Mucosa of descending colon (tissue), 3 donors: ENCODE results near the gene LPGAT1. TPM values are rescaled to one million over a fixed set of nuclear protein-coding genes. Genes with fewer than 3 reads are reported as not detected.
"Not testable (repeated sequence)": the region's sequence is repeated elsewhere in the genome, so short reads cannot be mapped to it uniquely, and the experiment has no call there.

ENCODE experiments used
- ATAC-seq: fragments of 200-7000 bp; cut with Tn5 transposase; one replicate; pipeline ENCODE4 v1.9.1; 2020; ENCODE audit warnings: mild to moderate bottlenecking, moderate library complexity
- DNase-seq, 3 donors: peaks; one replicate each; pipeline ENCODE4 v3.0.0-alpha.2; 2020
- H3K36me3 ChIP-seq: fragments of 200-600 bp; one replicate; pipeline ENCODE4 v1.8.0; 2021; ENCODE audit warnings: low read depth, mild to moderate bottlenecking
- H3K4me1 ChIP-seq: fragments of 200-600 bp; one replicate; pipeline ENCODE4 v1.8.0; 2021; ENCODE audit warnings: low read depth, mild to moderate bottlenecking
- H3K4me3 ChIP-seq: fragments of 200-600 bp; one replicate; pipeline ENCODE4 v1.8.0; 2021; ENCODE audit warnings: mild to moderate bottlenecking
- H3K9me3 ChIP-seq: fragments of 200-600 bp; one replicate; pipeline ENCODE4 v1.8.0; 2021; ENCODE audit warnings: mild to moderate bottlenecking
- CTCF ChIP-seq: fragments of 200-600 bp; IDR thresholded peaks from one replicate; pipeline ENCODE4 v1.8.0; 2022; ENCODE audit warnings: antibody characterized with exemption, mild to moderate bottlenecking
- intact Hi-C, 2 donors: fragments of 100-400 bp; cut with DNase I in 1 of 2; cut with micrococcal nuclease in 1 of 2; formaldehyde crosslinking; loops; one replicate each; pipeline versions ENCODE4 v1.11.0 to v1.11.1; 2022; cut with DNase I, micrococcal nuclease
- long read RNA-seq, 2 donors: library from polyadenylated mRNA; unstranded; transcript quantifications; one replicate each; pipeline ENCODE4 v2.0.0, GENCODE V29; 2019 to 2021
- total RNA-seq, 3 donors: library from RNA; stranded (reverse); fragmentation: NEBNext Ultra II Directional in 2 of 3; extraction: Animal tissue kit (Norgen Biotek cat#: 25700) in 2 of 3; gene quantifications; one replicate each; pipeline versions ENCODE4 v1.2.1 to v1.2.4, GENCODE V29; 2021 to 2023
- donor health status: DM: no; HTN: no; CAD: no; lungs with moderate emphysema.
- donor health status: DM: no; HTN: no; CAD: no.
- donor health status: DM: no; HTN: yes; CAD: no.

LPGAT1 gene
- total RNA-seq, result 10 to 100 TPM; 27.5 to 42.1 (median 34.2) TPM
- long read RNA-seq, donor 1, full-length matches to known transcripts, result 1 of 11 reads
- long read RNA-seq, donor 1, partial matches to known transcripts, result 1 of 11 reads
- long read RNA-seq, donor 1, other reads (novel, unspliced or antisense), result 9 of 11 reads
- long read RNA-seq, donor 2, partial matches to known transcripts, result 0 of 7 reads
- long read RNA-seq, donor 2, other reads (novel, unspliced or antisense), result 7 of 7 reads

GRCh38 chr1:211830328-211831142, at the start of gene LPGAT1:
Gene LPGAT1 (minus strand): TSS chr1:211830763. CDS start chr1:211829296, 1,467 bp downstream.
- intact Hi-C loops, result no loop called here
- Histone ChIP-seq H3K4me3 (peak within 1 kb of the TSS; percentile 56), H3K36me3 (no peaks in the 10 kb centered on the region), H3K9me3 (no peaks in the 10 kb centered on the region), H3K4me1 (peaks cover 6% of the 10 kb centered on the region)
- DNase-seq (peak; percentile 79 to 88 (median 88)), ATAC-seq (peak; percentile 98)
- peak; percentile 39 for TF ChIP-seq CTCF

GRCh38 chr1:211879475-211879874, 48.9 kb upstream of the LPGAT1 start:
- ATAC-seq (no peak), DNase-seq (no peak)
- H3K9me3 ChIP-seq, result peaks cover 2% of the 10 kb centered on the region
- no peak overlapping the region for H3K4me3 ChIP-seq
- intact Hi-C loops, result no loop called here
- no peaks in the 10 kb centered on the region for H3K36me3 ChIP-seq
- H3K4me1 ChIP-seq, result no peaks in the 10 kb centered on the region
- no peak for TF ChIP-seq CTCF

GRCh38 chr1:211876851-211877590, 46.5 kb upstream of the LPGAT1 start:
- intact Hi-C loops, result no loop called here
- Histone ChIP-seq H3K36me3 (no peaks in the 10 kb centered on the region), H3K9me3 (peaks cover 2% of the 10 kb centered on the region), H3K4me1 (no peaks in the 10 kb centered on the region), H3K4me3 (no peak overlapping the region)
- no peak for TF ChIP-seq CTCF
- ATAC-seq, result no peak
- DNase-seq, result no peak

GRCh38 chr1:211875541-211875940, 45.0 kb upstream of the LPGAT1 start:
- Histone ChIP-seq H3K4me3 (no peak overlapping the region), H3K4me1 (no peaks in the 10 kb centered on the region), H3K9me3 (no peaks in the 10 kb centered on the region), H3K36me3 (no peaks in the 10 kb centered on the region)
- ATAC-seq (no peak), DNase-seq (no peak)
- TF ChIP-seq CTCF, result no peak
- intact Hi-C loops, result no loop called here

- Histone ChIP-seq H3K4me1 (no peaks in the 10 kb centered on the region), H3K9me3 (no peaks in the 10 kb centered on the region), H3K4me3 (no peak overlapping the region), H3K36me3 (no peaks in the 10 kb centered on the region)
- no peak for DNase-seq
- no peak for TF ChIP-seq CTCF
- no peak for ATAC-seq
- intact Hi-C loops, result no loop called here
Observed at GRCh38 chr1:211874521-211875347, 44.2 kb upstream of the LPGAT1 start.

- intact Hi-C loops, DNase-seq, ATAC-seq, H3K9me3 ChIP-seq, H3K36me3 ChIP-seq, H3K4me3 ChIP-seq, H3K4me1 ChIP-seq: not testable (repeated sequence)
Observed at GRCh38 chr1:211873731-211874130, 43.2 kb upstream of the LPGAT1 start.
